ENCODE results near the gene CTNNA3.

- TF ChIP-seq POLR2A (IDR thresholded peaks at IDR 0.05) (no peak), CTCF (IDR thresholded peaks at IDR 0.05 in 4 of 5, conservative IDR thresholded peaks at IDR 0.05 in 1 of 5) (no peak)
Measured at GRCh38 chr10:66811211-66811610, 884.8 kb downstream of the CTNNA3 start.
